OCI-M1 (cell line): Measurements from ENCODE around the gene TBC1D4.
A peak's percentile ranks its signal among the peaks of the same experiment; 100 is the strongest.
"Not testable (repeated sequence)": the region's sequence is repeated elsewhere in the genome, so short reads cannot be mapped to it uniquely, and the experiment has no call there.

Experiments used
- DNase-seq: peaks from one replicate; lab custom pipeline; 2025; lab: John Stamatoyannopoulos, UW

Gene TBC1D4

DNA sequence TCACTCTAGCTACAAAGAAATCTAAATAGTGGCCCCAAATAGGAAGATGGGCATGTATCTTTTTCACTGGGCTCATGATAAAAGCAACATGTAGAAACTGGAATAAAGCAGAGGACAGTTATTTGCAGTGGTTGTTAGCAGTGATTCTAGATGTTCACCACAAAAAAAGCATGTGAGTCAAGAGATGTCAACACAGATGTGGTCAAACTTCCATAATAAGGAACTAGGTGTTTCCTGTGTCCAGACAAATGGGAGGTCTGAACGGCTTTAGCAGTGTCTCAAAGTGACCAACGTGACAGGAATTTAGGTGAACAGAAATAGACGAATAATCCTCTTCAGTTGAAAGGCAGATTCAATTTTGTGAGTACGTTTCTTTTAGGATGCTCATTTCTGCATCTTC, 162.7 kb downstream of the TBC1D4 start:
- DNase-seq, result peak; percentile 16

DNA sequence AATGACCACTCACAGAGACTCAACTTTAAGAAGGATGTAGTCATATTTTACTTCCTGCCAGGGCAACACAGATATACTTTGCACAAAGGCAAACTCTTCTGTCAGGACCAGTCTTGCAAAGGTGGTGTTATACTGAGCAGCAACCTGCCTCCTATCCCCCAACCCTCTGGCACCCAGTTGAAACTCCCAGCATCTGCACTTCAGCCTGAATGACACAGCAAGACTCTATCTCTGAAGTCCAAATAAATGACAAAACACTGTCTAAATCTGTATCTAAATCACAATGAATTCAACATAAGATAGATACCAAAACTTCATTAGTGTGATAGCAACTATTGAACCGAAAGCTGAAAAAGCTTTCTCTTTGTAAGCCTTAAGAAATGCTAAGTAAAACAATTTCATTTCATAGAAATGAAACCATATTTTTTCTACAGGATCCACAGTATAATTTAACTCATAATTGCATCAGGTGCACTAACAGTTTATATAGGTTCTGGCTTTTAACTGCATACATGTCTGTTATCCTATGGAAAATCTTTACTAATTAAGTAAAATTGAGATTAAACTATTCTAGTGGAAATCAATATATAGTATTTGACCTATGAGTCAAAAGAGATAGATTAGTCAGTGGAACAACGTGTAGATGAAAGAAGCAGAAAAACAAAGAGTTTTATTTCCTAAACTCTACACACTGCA, 163.7 kb downstream of the TBC1D4 start:
- DNase-seq, result no peak

DNA sequence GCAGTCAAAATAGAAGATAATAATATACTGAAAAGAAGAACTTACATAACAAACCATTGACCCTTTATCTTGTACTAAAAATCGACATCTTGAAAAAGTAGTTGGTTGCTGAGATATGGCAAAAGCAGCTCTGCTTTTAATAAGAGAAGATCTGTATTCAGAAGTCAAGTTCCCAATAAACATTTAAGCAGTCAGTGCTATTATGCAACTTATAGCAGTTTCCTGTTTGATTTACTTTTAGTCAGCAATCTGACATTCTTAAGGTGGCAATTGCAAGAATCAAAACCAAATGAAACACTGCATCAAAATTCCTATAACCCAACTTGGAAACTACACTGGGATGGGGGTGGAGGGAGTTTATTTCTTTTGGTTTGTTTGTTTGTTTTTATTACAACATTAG, 165.5 kb downstream of the TBC1D4 start:
- DNase-seq, result peak; percentile 12

GRCh38 chr13:75312884-75313520, 169.0 kb downstream of the TBC1D4 start:
- no peak for DNase-seq

DNA sequence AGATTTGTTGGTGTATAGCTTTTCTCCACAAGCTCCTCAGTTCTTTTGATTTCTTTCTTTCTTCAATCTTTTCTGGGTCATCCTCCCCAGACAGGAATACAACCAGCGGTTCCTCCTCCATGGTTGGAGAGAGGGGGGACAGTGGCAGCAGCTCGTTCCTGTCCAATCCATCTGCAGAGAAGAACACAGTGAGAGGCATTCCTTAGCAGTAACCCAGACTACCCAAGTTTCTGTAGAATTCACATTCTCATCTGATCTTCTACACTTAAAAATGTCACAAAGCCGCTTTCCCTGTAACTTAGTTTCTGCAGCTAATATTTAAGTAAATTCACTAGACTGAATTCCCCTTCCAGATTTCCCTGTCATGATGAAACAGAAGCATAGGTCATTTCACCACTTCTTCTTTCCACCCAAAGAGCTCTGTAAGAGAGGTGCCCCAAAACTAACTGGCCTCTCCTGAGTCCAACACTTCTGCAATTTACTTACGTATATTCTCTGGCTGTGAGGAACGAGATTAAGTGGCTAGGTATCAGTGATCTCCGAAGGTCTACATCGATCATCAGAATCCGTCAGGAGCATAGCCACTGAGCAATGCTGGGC, 171.9 kb downstream of the TBC1D4 start:
- DNase-seq, result no peak

GRCh38 chr13:75308222-75308621, 173.7 kb downstream of the TBC1D4 start:
- DNase-seq, result no peak

DNA sequence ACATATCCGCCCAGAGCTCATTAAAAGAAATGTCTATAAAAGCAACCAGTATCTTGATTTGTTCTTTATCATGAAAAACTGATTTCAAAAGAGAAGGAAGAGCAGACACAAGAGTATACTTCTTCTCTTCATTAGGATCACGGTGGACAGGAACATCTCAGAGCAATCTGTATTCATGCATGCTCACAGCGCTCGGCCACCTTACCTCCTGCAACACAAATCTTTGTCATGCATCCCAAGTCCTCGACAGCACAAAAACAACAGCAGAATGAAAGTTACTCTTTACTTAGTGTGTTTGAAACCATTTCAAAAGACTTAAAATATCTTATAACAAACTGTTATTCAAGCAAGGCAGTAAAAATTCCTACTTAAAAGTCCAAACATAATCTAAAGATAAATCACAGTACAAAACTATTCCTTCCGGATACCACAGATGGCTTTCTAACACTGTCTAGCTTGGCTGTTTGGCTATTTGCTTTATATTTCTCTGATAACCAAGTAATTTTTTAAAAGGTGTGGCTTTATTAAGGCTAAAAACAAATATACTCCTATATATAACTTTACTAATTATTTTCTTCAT, 174.5 kb downstream of the TBC1D4 start:
- no peak for DNase-seq

DNA sequence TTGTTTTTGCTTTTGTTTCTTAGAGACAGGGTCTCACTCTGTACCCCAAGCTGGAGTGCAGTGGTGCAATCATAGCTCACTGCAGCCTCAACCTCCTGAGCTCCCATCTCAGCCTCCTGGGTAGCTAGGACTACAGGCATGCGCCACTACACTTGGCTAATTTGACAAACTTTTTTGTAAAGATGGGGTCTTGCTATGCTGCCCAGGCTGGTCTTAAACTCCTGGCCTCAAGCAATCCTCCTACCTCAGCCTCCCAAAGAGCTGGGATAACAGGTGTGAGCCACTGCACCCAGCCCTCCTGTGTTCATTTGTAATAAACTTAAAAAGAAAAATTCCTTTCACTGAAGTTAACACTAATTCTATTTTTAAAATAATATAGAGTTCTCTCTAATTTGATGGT, 175.0 kb downstream of the TBC1D4 start:
- DNase-seq, result not testable (repeated sequence)

DNA sequence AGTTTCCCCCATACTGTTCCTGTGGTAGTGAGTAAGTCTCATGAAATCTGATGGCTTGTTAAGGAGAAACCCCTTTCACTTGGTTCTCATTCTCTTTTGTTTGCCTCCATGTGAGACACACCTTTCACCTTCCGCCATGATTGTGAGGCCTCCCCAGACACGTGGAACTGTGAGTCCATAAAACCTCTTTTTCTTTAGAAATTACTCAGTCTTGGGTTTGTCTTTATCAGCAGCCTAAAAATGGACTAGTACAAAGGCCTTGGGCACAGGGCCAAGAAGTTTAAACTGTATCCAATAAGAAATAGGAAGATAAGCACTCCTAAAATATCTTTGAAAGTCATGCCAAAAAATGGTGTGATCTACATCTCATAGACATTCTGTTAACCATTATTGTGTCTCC, 176.9 kb downstream of the TBC1D4 start:
- peak; percentile 89 for DNase-seq

DNA sequence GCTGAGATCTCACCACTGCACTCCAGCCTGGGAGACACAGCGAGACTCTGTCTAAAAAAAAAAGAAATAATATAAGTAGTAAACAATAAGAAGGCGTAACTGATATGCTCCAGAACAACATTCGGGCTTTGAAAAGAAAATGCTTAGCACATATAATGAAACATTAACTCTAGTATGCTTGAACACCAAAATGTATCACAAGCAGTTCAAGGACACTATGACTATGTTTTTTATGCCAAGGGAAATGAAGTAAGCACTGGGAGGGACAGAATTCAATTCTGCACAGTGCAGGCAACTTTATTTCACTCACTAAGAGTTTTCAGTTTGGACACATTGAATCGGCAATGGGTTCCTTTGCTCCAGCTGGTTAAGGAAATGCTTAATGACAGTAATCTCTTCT, 178.7 kb downstream of the TBC1D4 start:
- DNase-seq, result no peak

DNA sequence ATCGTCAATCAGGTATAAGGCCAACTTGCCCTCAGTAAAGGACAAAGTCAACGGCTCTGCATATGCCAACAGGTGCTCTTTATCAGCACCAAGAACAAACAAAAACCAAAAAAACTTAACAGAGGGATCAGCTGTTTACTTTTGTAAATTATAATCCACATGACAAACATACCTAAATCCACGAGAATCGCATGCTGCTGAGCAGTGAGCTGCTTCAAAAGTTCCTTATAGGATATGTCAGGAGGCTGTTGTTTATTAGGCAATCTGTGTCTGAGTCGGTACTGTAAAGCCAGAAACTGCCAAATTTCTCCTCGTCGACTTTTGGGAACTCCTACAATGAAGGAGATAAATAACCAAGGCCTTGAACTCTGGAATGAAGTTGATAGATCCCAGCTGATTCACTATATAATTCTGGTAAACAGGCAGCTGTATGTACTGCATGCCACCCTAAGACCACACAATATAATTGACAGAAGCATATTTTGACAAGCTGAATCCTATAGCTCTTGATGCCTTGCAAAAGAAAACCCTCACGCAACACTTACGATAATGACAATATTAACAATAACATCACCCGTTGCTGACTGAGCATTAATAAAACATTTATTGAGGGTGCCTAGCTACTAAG, 179.8 kb downstream of the TBC1D4 start:
- no peak for DNase-seq

GRCh38 chr13:75299913-75300862, 181.8 kb downstream of the TBC1D4 start:
- no peak for DNase-seq

DNA sequence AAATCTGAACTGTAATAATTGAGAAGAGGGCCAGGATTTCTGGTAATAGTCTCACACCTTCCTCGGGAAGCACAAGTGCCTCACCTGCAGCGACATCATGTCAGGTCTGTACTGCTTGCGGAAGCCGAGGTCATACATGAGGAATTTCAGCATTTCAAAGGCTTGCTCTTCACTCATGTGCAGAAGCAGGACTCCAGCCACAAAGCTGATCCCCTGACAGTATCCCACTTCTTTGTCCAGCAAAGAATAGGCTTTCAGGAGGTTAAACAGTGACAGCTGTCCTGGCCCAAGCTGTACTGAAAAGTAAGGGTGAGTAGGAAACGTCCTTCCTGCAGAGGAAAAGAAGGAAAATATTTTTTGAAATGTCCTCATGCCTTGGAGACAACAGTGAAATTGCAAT, 182.7 kb downstream of the TBC1D4 start:
- DNase-seq, result no peak

- DNase-seq, result peak; percentile 45
Observed at GRCh38 chr13:75296641-75297040, 185.3 kb downstream of the TBC1D4 start.

- DNase-seq, result no peak
Observed at GRCh38 chr13:75295201-75295600, 186.8 kb downstream of the TBC1D4 start.

DNA sequence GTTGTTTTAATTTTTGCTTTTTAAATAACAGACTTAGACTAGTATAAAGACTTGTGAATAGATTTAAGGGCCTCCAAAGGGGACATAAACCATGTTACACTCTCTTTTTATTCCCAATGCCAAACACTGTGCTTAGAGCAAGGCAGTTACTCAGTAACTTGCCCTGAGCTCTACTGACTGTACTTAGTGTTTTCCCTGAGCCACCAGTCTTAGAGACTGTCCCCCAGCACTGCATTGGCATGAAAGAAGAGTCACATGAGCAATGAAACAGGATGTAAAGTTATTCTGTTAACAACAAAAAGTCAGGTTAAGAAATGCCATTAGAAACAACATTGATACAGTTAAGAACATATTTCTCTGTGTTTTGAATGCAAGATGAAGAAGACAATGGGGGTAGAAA, 187.9 kb downstream of the TBC1D4 start:
- DNase-seq, result no peak

DNA sequence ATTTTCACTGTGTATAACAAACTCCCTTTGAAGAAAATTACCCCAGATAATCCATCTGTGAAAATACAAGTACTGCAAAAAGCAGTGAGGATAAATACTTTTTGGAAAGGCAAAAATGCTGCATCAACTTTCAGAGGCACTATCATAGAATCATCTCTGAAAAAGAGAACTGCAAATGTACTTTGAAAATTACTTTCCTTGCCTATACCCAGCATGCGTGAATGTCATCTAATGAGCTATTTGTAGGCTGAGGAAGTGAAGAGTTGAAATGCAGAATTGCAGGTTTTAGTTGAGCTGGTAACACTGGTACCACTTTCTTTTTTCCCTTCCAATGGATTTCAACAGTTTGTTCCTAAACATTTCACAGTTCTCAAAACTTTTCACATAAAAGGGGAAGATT, 196.7 kb downstream of the TBC1D4 start:
- no peak for DNase-seq

DNA sequence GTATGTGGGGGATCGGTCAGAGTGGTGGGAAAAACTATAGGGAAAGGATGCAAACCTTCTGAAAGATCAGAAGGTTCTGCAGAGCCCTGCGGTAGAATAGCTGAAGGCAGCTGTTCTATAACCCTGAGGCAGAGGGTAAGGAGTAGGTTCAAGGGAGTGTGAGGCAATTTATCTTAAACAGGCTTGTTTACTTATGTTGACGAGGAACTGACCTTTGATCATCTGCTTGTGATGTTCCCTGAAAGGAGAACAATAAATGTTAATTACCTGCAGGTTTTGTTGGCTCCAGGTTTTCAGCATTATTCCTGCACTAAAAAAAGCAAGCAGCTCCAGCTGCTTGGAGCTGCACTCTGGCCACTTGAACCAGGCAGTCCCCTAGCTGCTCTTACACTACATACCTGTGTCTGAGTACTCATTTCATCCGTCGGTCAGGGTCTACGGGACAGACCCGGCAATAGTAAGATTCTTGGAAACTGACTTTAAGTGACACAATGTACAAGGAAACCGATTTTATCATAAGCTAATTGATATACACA, 202.1 kb downstream of the TBC1D4 start:
- no peak for DNase-seq

DNA sequence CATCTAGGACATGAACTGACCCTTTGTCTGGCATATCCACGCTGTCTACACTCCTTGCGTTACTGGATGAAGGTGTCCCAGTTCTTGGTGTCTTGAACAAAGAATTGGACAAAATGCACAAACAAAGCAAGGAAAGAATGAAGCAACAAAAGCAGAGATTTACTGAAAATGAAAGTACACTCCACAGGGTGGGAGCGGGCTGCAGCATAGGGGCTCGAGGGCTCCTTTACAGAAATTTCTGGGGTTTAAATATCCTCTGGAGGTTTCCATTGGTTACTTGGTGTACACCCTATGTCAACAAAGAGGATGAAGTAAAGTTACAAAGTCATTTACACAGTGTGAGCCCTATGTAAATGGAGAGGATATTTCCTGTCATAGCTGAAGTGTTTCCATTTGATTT, 208.3 kb downstream of the TBC1D4 start:
- not testable (repeated sequence) for DNase-seq

- peak; percentile 9 for DNase-seq
Observed at GRCh38 chr13:75271846-75272245, 210.1 kb downstream of the TBC1D4 start.

DNA sequence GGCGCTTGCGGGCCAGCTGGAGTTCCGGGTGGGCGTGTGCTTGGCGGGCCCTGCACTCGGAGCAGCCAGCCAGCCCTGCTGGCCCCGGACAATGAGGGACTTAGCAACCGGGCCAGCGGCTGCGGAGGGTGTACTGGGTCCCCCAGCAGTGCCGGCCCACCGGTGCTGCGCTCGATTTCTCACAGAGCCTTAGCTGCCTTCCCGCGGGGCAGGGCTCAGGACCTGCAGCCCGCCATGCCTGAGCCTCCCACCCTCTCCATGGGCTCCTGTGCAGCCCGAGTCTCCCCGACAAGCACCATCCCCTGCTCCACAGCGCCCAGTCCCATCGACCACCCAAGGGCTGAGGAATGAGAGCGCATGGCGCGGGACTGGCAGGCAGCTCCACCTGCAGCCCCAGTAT, 213.5 kb downstream of the TBC1D4 start:
- not testable (repeated sequence) for DNase-seq
